ENCODE measurements around the gene TSPAN5. TPM values are rescaled to one million over a fixed set of nuclear protein-coding genes. Genes with fewer than 3 reads are reported as not detected.
A peak's percentile ranks its signal among the peaks of the same experiment; 100 is the strongest.

Gene TSPAN5
- total and polyA plus RNA-seq, 2 donors from 2014 or later = 6.8 to 13.8 TPM

DNA sequence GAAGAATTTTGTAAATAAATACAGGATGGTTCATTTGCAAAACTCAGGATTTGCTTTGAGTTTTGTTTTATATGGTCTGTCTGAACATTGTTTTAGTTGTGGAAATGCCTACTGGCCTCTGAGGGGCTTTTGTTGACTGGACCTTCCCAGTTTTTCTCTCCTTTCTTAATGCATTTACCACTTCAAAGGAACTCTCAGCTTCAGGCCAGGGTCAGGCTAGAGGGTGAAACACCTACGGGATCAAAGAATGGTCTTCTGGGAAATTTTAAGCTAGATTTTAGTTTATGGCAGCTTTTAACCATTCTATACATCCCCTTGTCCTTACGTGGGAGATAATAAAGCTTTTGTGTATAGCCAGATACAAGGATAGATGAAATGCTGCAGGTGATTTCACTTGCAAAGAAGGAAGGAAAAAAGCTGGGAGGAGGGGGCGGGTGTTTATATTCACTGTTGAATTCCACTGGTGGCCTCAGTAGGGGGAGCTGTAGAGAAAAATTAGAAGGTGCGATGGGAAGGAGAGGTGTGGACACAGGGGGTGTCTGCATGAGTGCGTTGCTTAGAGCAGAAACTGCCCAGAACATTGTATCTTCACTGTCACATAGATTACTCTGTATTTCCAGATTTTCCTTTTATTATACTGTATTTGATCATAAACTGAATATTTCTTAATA, 151.8 kb downstream of the TSPAN5 start:
- TF ChIP-seq, protein P1, sequence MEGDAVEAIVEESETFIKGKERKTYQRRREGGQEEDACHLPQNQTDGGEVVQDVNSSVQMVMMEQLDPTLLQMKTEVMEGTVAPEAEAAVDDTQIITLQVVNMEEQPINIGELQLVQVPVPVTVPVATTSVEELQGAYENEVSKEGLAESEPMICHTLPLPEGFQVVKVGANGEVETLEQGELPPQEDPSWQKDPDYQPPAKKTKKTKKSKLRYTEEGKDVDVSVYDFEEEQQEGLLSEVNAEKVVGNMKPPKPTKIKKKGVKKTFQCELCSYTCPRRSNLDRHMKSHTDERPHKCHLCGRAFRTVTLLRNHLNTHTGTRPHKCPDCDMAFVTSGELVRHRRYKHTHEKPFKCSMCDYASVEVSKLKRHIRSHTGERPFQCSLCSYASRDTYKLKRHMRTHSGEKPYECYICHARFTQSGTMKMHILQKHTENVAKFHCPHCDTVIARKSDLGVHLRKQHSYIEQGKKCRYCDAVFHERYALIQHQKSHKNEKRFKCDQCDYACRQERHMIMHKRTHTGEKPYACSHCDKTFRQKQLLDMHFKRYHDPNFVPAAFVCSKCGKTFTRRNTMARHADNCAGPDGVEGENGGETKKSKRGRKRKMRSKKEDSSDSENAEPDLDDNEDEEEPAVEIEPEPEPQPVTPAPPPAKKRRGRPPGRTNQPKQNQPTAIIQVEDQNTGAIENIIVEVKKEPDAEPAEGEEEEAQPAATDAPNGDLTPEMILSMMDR (IDR thresholded peaks at IDR 0.05; ENCODE audit: borderline replicate concordance, extremely low read depth, insufficient read depth) = no peak
- no peak for FAIRE-seq
- H3K9me3 ChIP-seq (ENCODE audit: control insufficient read depth in 2 of 3, insufficient read depth in 1 of 3, low read length in 3 of 3) = no peaks in the 10 kb centered on the region
- no peaks in the 10 kb centered on the region for H3K36me3 ChIP-seq (ENCODE audit: control insufficient read depth in 2 of 3, insufficient read depth in 3 of 3, low read length in 3 of 3)
- intact Hi-C loops (cut with DNase I) = no loop called here
- H3K4me3 ChIP-seq (ENCODE audit: low read length in 3 of 3) = no peak overlapping the region
- H3K27me3 ChIP-seq (ENCODE audit: control insufficient read depth, insufficient read depth, low read length) = no peaks in the 10 kb centered on the region
- no peak overlapping the region for H3K27ac ChIP-seq (ENCODE audit: low read depth in 2 of 2, low read length in 2 of 2)
- no peak overlapping the region for H3K9ac ChIP-seq (ENCODE audit: low read length in 3 of 3)
- peak in 1 of 5 donors; percentile 35 for DNase-seq
- H3K4me1 ChIP-seq (ENCODE audit: control insufficient read depth in 2 of 3, insufficient read depth in 2 of 3, low read depth in 1 of 3, low read length in 3 of 3) = no peaks in the 10 kb centered on the region

DNA sequence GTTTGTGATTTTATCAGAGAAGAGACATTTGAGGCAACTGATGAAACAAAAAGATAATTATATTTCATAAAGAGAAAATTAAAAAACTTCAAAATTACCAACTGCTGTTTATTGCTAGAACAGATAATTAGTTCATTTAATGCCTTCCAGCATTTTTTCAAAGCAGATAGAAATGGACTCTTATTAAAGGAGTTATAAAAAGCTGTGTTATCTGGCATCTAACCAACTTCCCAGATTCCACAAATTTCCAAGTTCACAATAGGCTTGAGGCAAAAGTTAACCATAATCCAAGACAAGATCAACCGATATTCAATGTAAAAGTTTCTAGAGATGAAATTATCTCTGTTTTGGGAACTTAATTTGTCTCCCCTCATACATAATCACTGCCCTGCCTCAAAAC, 152.4 kb downstream of the TSPAN5 start:
- no peak overlapping the region for H3K9ac ChIP-seq (ENCODE audit: low read length in 3 of 3)
- H3K4me1 ChIP-seq (ENCODE audit: control insufficient read depth in 2 of 3, insufficient read depth in 2 of 3, low read depth in 1 of 3, low read length in 3 of 3) = no peaks in the 10 kb centered on the region
- TF ChIP-seq, protein P1 (IDR thresholded peaks at IDR 0.05; ENCODE audit: borderline replicate concordance, extremely low read depth, insufficient read depth) = no peak
- DNase-seq (no peak), FAIRE-seq (no peak)
- H3K9me3 ChIP-seq (ENCODE audit: control insufficient read depth in 2 of 3, insufficient read depth in 1 of 3, low read length in 3 of 3) = no peaks in the 10 kb centered on the region
- no peak overlapping the region for H3K4me3 ChIP-seq (ENCODE audit: low read length in 3 of 3)
- intact Hi-C loops (cut with DNase I) = no loop called here
- H3K36me3 ChIP-seq (ENCODE audit: control insufficient read depth in 2 of 3, insufficient read depth in 3 of 3, low read length in 3 of 3) = no peaks in the 10 kb centered on the region
- no peak overlapping the region for H3K27ac ChIP-seq (ENCODE audit: low read depth in 2 of 2, low read length in 2 of 2)
- H3K27me3 ChIP-seq (ENCODE audit: control insufficient read depth, insufficient read depth, low read length) = no peaks in the 10 kb centered on the region

DNA sequence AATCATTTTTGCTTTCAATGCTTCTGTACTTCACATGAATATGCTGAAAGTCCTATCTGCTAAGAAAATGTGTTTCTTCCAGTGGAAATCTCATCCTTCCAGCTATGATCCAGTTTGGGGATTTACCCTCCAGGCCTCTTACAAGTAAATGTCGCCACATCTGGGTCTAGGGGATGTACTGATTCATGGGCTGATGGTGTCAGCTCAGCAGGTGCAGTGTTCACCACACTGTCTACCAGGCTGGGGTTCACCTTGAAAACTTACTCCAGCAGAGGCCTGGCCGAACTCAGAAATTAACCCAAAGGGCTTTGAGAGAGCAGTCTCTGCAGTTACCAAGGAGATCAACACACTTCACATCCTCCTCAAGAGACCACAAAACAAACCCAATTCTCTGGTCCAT, 154.3 kb downstream of the TSPAN5 start:
- TF ChIP-seq, protein P1 (IDR thresholded peaks at IDR 0.05; ENCODE audit: borderline replicate concordance, extremely low read depth, insufficient read depth) = no peak
- intact Hi-C loops (cut with DNase I) = no loop called here
- Histone ChIP-seq H3K36me3 (ENCODE audit: control insufficient read depth in 2 of 3, insufficient read depth in 3 of 3, low read length in 3 of 3) (no peaks in the 10 kb centered on the region), H3K27ac (ENCODE audit: low read depth in 2 of 2, low read length in 2 of 2) (no peak overlapping the region), H3K9ac (ENCODE audit: low read length in 3 of 3) (no peak overlapping the region), H3K27me3 (ENCODE audit: control insufficient read depth, insufficient read depth, low read length) (no peaks in the 10 kb centered on the region), H3K4me3 (ENCODE audit: low read length in 3 of 3) (no peak overlapping the region), H3K9me3 (ENCODE audit: control insufficient read depth in 2 of 3, insufficient read depth in 1 of 3, low read length in 3 of 3) (no peaks in the 10 kb centered on the region), H3K4me1 (ENCODE audit: control insufficient read depth in 2 of 3, insufficient read depth in 2 of 3, low read depth in 1 of 3, low read length in 3 of 3) (no peaks in the 10 kb centered on the region)
- DNase-seq (no peak), FAIRE-seq (no peak)

DNA sequence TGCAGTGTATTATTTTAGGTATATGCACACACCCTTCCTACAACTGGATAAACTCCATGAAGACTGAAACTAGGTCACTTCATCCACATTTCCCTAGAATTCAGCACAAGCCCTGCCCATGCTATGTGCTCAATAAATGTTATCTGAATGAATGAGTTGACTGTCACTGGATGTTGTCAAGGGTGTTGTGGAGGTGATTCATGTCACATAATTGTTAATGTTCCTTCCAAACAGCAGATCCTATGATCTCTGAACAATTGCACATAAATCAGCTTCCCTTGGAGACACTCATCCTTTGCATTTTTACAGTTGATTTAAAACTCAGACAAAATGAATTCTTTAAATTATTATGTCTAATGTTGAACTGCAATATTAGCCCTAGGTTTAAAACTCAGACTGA, 154.7 kb downstream of the TSPAN5 start:
- Histone ChIP-seq H3K27ac (ENCODE audit: low read depth in 2 of 2, low read length in 2 of 2) (no peak overlapping the region), H3K9me3 (ENCODE audit: control insufficient read depth in 2 of 3, insufficient read depth in 1 of 3, low read length in 3 of 3) (no peaks in the 10 kb centered on the region), H3K9ac (ENCODE audit: low read length in 3 of 3) (no peak overlapping the region), H3K27me3 (ENCODE audit: control insufficient read depth, insufficient read depth, low read length) (no peaks in the 10 kb centered on the region), H3K4me3 (ENCODE audit: low read length in 3 of 3) (no peak overlapping the region), H3K36me3 (ENCODE audit: control insufficient read depth in 2 of 3, insufficient read depth in 3 of 3, low read length in 3 of 3) (no peaks in the 10 kb centered on the region), H3K4me1 (ENCODE audit: control insufficient read depth in 2 of 3, insufficient read depth in 2 of 3, low read depth in 1 of 3, low read length in 3 of 3) (no peaks in the 10 kb centered on the region)
- TF ChIP-seq, protein P1 (IDR thresholded peaks at IDR 0.05; ENCODE audit: borderline replicate concordance, extremely low read depth, insufficient read depth) = no peak
- DNase-seq (no peak), FAIRE-seq (no peak)
- intact Hi-C loops (cut with DNase I) = no loop called here
